ENCODE results near the gene TSHZ2.

The TSHZ2 gene

DNA sequence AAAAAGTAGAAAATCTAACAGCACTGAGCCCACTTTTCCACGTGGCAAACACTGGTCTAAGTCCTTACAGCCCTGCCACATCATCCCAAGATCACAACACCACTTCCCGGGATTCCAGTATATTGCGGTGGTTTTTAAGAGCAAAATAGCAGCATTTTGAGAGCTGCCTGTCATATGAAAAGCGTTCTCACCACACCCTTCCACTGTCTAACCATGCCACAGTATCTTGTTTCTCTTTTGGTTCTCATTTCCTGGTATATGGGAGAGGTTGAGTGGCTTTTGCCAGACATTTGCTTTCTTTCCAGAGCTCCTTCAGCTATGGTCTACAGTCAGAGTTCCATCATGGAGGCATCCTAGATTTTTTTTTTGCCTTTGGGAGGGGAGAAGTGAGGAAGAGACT is 243.0 kb downstream of the TSHZ2 start:
- no peak for DNase-seq (ENCODE audit: low read depth in 2 of 2)
- TF ChIP-seq, protein P1, sequence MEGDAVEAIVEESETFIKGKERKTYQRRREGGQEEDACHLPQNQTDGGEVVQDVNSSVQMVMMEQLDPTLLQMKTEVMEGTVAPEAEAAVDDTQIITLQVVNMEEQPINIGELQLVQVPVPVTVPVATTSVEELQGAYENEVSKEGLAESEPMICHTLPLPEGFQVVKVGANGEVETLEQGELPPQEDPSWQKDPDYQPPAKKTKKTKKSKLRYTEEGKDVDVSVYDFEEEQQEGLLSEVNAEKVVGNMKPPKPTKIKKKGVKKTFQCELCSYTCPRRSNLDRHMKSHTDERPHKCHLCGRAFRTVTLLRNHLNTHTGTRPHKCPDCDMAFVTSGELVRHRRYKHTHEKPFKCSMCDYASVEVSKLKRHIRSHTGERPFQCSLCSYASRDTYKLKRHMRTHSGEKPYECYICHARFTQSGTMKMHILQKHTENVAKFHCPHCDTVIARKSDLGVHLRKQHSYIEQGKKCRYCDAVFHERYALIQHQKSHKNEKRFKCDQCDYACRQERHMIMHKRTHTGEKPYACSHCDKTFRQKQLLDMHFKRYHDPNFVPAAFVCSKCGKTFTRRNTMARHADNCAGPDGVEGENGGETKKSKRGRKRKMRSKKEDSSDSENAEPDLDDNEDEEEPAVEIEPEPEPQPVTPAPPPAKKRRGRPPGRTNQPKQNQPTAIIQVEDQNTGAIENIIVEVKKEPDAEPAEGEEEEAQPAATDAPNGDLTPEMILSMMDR (IDR thresholded peaks at IDR 0.05; ENCODE audit: low read depth, low read length): no peak
- no peak overlapping the region for H3K4me3 ChIP-seq (replicated peaks in 1 of 2; ENCODE audit: low read depth in 2 of 2, low read length in 2 of 2)

DNA sequence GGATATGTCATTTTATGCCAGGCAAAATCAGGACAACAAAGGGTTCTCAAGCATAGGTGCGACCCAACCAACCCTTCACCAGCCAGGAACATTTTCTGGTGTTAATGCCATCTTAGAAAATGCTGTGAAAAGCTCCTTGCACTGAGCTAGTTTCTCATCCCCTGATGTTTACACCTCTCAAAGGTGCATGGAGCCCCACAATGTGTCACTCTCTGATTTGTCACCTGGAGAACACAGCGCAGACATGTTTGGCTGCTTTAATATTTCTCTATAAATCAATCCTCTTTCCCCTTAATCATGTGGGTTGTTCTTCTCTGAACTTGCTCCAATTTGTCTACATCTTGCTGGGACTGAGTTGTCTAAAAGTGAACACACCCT is 244.3 kb downstream of the TSHZ2 start:
- no peak overlapping the region for H3K4me3 ChIP-seq (replicated peaks in 1 of 2; ENCODE audit: low read depth in 2 of 2, low read length in 2 of 2)
- TF ChIP-seq, protein P1 (IDR thresholded peaks at IDR 0.05; ENCODE audit: low read depth, low read length): no peak
- DNase-seq (ENCODE audit: low read depth in 2 of 2): no peak

DNA sequence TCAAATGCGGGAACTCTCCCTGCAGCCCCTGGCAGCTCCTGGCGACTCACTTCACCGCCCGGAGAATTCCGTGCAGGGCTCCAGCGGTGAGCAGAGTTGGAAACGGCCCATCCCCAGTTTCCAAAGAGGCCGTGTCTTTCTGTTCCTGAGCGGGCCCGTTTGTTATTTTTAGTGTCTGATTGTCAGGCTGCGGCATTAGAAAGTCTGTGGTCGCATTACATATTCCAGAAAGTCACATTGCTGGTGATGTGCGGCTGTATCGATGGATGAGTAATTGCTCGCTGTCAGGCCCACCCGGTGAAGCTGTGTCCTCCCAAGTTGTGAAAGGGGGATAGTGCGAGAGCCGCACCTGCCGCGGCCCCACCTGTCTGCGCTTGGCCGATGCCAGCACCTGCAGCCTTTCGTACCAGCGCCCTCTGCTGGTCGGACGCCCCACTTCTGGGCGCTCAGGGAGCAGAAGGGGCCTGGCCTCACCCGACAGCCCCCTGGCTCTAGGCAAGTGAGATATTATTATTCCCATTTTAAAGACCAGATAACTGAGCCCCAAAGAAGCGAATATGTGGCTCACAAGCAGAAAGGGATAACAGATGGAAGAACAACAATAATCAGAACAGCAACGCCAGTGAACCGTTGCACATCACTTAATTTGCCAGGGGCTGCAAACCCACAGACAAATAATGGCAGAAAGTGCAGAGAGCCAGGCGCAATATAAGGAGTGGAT is 244.9 kb downstream of the TSHZ2 start:
- peak; percentile 4 to 34 for DNase-seq (ENCODE audit: low read depth in 2 of 2)
- TF ChIP-seq, protein P1 (IDR thresholded peaks at IDR 0.05; ENCODE audit: low read depth, low read length): peak; percentile 66
- no peak overlapping the region for H3K4me3 ChIP-seq (replicated peaks in 1 of 2; ENCODE audit: low read depth in 2 of 2, low read length in 2 of 2)

DNA sequence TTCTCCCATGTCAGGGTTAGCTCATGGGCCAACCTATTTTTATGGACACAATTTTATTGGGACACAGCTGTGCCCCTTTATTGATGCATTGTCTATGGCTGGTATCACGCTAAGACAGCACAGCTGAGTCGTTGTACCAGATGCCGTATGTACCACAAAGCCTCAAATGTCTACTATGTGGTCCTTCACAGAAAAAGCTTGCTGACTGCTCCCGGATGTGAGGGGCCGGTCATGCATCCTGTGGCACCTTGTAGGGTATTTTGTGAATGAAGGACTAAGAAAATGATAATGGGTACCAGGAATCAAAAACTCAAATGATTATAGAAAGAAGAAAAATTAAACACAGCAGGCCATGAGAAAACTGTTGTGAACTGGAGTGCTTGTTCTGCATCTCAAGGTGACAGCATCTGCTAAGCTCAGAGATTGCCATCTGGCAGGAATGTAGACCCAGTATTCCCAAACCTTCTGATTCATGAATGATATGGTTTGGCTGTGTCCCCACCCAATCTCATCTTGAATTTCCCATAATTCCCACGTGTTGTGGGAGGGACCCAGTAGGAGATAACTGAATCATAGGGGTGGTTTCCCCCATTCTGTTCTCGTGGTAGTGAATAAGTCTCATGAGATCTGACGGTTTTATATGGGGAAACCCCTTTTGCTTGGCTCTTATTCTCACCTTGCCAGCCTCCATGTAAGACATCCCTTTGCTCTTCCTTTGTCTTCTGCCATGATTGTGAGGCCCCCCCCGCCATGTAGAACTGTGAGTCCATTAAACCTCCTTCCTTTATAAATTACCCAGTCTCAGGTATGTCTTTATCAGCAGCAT is 248.5 kb downstream of the TSHZ2 start:
- TF ChIP-seq, protein P1 (IDR thresholded peaks at IDR 0.05; ENCODE audit: low read depth, low read length): no peak
- H3K4me3 ChIP-seq (replicated peaks in 1 of 2; ENCODE audit: low read depth in 2 of 2, low read length in 2 of 2): no peak overlapping the region

DNA sequence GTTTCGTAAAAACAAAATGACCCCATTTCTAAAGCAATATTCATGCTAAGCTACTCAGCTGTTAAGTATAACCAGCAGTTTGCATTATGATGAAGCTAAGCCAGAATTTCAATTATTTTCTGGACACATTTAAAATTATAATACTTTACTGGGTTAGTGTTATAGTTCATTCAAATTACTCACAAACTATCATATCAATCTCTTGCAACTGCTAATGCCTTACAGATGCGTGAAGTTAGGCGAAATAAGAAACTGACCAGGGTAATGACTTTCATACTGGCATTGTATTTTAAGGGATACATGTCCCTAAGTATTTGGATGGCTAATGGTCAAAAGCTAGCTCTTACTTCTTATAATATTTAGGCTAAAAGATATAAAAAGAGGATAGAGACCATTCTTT is 249.6 kb downstream of the TSHZ2 start:
- TF ChIP-seq, protein P1 (IDR thresholded peaks at IDR 0.05; ENCODE audit: low read depth, low read length): no peak
- H3K4me3 ChIP-seq (replicated peaks in 1 of 2; ENCODE audit: low read depth in 2 of 2, low read length in 2 of 2): no peak overlapping the region

More for the DNA sequence above, 248.5 kb downstream of the TSHZ2 start:
- no peak for DNase-seq (ENCODE audit: low read depth in 2 of 2)

DNA sequence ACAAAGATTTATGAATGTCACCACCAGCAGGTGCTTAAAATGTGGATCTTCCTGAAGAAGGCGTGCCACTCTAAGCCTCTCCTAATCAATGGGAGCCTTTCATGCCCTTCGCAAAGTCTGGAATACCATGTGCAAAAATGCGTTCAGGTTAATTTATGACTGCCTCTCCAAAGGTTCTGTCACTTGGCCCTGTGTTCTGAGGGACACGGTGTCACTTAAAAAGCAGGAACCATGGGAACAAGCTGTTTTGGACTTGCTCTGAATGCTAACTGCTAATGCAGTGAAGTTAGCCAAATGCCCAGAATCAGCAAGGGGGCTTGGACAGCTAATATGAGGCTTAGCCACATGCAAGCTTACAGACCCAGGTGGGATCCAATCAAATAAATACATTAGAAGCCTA is 250.3 kb downstream of the TSHZ2 start:
- TF ChIP-seq, protein P1 (IDR thresholded peaks at IDR 0.05; ENCODE audit: low read depth, low read length): no peak
- no peak overlapping the region for H3K4me3 ChIP-seq (replicated peaks in 1 of 2; ENCODE audit: low read depth in 2 of 2, low read length in 2 of 2)
- DNase-seq (ENCODE audit: low read depth in 2 of 2): no peak

More for the DNA sequence above, 249.6 kb downstream of the TSHZ2 start:
- DNase-seq (ENCODE audit: low read depth in 2 of 2): no peak

Data from cardiac fibroblast (primary cell).